Hepatocyte (in vitro differentiated cells): ENCODE measurements around the gene PI4KB.

ENCODE experiments used
- CTCF ChIP-seq: fragments of 200-600 bp; sonication (generic); IDR thresholded peaks from 2 replicates; pipeline ENCODE4 v1.5.1; 2016; ENCODE audit warnings: antibody characterized with exemption, mild to moderate bottlenecking; ENCODE audit not compliant: poor library complexity
- EZH2phosphoT487 ChIP-seq: fragments of 200-600 bp; sonication (generic); IDR thresholded peaks from one replicate; pipeline ENCODE4 v1.6.1; 2018; ENCODE audit warnings: antibody characterized with exemption, mild to moderate bottlenecking, low read depth, moderate library complexity; ENCODE audit not compliant: unreplicated experiment, severe bottlenecking

- TF ChIP-seq CTCF (no peak), EZH2phosphoT487 (no peak)
These were observed 60.9 kb downstream of the PI4KB start for GRCh38 chr1:151266315-151266714.
